ENCODE data around the gene NUBP2.

The NUBP2 gene

GRCh38 chr16:1817276-1817589 is 34.5 kb downstream of the NUBP2 start:
- POLR2A ChIA-PET: interaction anchor here (0.7 to 0.8 kb wide), 2 partner anchors 35 to 1175 kb away, joined by 3 read pairs; partner anchors contain the start of genes NUBP2 and SPSB3
- TF ChIP-seq ZNF394 (tag by site-specific recombination; IDR thresholded peaks at IDR 0.05; ENCODE audit: borderline replicate concordance) (no peak), ZNF2 (tag by site-specific recombination; IDR thresholded peaks at IDR 0.05) (no peak), BCL11B (tag by site-specific recombination; IDR thresholded peaks at IDR 0.05; ENCODE audit: low read depth) (no peak), ZNF292 (tag by site-specific recombination; IDR thresholded peaks at IDR 0.05; ENCODE audit: borderline replicate concordance, low read depth) (no peak), ZNF202 (tag by site-specific recombination; IDR thresholded peaks at IDR 0.05; ENCODE audit: borderline replicate concordance) (no peak), TSHZ1 (tag by site-specific recombination; IDR thresholded peaks at IDR 0.05; ENCODE audit: borderline replicate concordance) (no peak), ZNF449 (tag by site-specific recombination; IDR thresholded peaks at IDR 0.05) (no peak), ZNF704 (tag by site-specific recombination; IDR thresholded peaks at IDR 0.05) (no peak), GLI4 (tag by site-specific recombination; IDR thresholded peaks at IDR 0.05) (no peak)
- CTCF ChIA-PET: no interaction called here

GRCh38 chr16:1817716-1818115 is 35.0 kb downstream of the NUBP2 start:
- TF ChIP-seq ZNF23 (tag by site-specific recombination; IDR thresholded peaks at IDR 0.05; ENCODE audit: borderline replicate concordance) (no peak), HIC1 (tag by site-specific recombination; IDR thresholded peaks at IDR 0.05) (no peak)
- Histone ChIP-seq H3K4me3 (ENCODE audit: low read depth, low read length) (no peak overlapping the region), H3K36me3 (ENCODE audit: control insufficient read depth in 2 of 2, insufficient read depth in 1 of 2, low read length in 2 of 2) (peaks cover 0 to 74% of the 10 kb centered on the region in 2 experiments; a peak in 2 of 3 replicates), H3K9me3 (ENCODE audit: control insufficient read depth, insufficient read depth, low read depth, low read length) (no peaks in the 10 kb centered on the region), H3K27ac (ENCODE audit: extremely low read depth, low read depth, low read length) (no peak overlapping the region), H3K4me1 (ENCODE audit: control insufficient read depth, insufficient read depth, low read length) (no peaks in the 10 kb centered on the region)
- CTCF ChIA-PET: no interaction called here
- POLR2A ChIA-PET: no interaction called here

More at GRCh38 chr16:1817276-1817589, 34.5 kb downstream of the NUBP2 start:
- Histone ChIP-seq H3K9me3 (ENCODE audit: control insufficient read depth, insufficient read depth, low read depth, low read length) (no peaks in the 10 kb centered on the region), H3K36me3 (ENCODE audit: control insufficient read depth in 2 of 2, insufficient read depth in 1 of 2, low read length in 2 of 2) (peaks cover 0 to 69% of the 10 kb centered on the region in 2 experiments; a peak in 2 of 3 replicates), H3K4me1 (ENCODE audit: control insufficient read depth, insufficient read depth, low read length) (no peaks in the 10 kb centered on the region), H3K4me3 (ENCODE audit: low read depth, low read length) (no peak overlapping the region), H3K27ac (ENCODE audit: extremely low read depth, low read depth, low read length) (no peak overlapping the region)

GRCh38 chr16:1818204-1818872 is 35.6 kb downstream of the NUBP2 start:
- no peaks in the 10 kb centered on the region for H3K9me3 ChIP-seq (ENCODE audit: control insufficient read depth, insufficient read depth, low read depth, low read length)
- no peak overlapping the region for H3K27ac ChIP-seq (ENCODE audit: extremely low read depth, low read depth, low read length)
- CTCF ChIA-PET: no interaction called here
- no peaks in the 10 kb centered on the region for H3K4me1 ChIP-seq (ENCODE audit: control insufficient read depth, insufficient read depth, low read length)
- POLR2A ChIA-PET: no interaction called here
- no peak overlapping the region for H3K4me3 ChIP-seq (ENCODE audit: low read depth, low read length)
- peaks cover 0 to 73% of the 10 kb centered on the region in 2 experiments; a peak in 2 of 3 replicates for H3K36me3 ChIP-seq (ENCODE audit: control insufficient read depth in 2 of 2, insufficient read depth in 1 of 2, low read length in 2 of 2)
- TF ChIP-seq SCRT2 (tag by site-specific recombination; IDR thresholded peaks at IDR 0.05) (peak; percentile 86), GLIS2 (tag by site-specific recombination; IDR thresholded peaks at IDR 0.05) (0 out of 2 replicates have a peak, but pooled peaks have one; percentile 24), SCRT1 (tag by site-specific recombination; IDR thresholded peaks at IDR 0.05; ENCODE audit: borderline replicate concordance) (peak; percentile 80), ZNF514 (tag by site-specific recombination; IDR thresholded peaks at IDR 0.05) (no peak)

Measured in HEK293 (cell line).